GM18505 (cell line): ENCODE results near the gene CHMP4B.

ENCODE experiments used
- ATAC-seq: cut with Tn5 transposase; IDR thresholded peaks from one replicate; pipeline ENCODE4 v1.9.1; 2021; ENCODE audit not compliant: unreplicated experiment
- POLR2A ChIP-seq: IDR thresholded peaks from 4 replicates; pipeline ENCODE4 v1.6.1; 2011; ENCODE audit warnings: borderline replicate concordance; ENCODE audit not compliant: insufficient read depth, insufficient read length; ENCODE audit errors: extremely low read depth

Gene CHMP4B

DNA sequence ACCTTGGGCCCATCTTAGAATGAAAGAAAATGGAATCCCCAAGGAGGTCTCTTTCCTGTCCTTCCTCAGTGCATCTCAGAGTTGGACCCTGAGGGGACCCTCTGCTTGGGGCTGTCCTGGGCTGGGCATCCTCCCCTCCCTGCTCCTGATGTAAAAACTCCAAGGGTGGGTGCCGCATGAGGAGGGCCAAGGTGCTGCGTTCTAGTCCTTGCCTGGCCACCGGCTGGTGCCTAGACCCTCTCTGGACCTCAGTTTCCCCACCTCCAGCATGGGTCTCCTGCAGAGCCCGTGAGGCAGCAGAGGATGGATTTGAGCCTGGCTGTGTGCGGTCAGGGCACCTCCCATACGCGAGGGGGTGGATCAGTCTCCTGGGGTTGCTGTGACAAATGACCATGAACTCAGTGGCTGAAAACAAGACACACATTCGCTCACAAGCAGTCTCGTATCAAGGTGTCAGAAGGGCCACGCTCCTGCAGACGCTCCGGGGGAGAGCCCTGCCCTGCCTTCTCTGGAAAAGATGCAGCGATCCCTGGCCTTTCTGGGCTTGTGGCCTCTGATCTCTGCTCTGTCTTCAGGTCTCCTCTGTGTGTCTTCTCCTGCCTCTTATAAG, 54.7 kb downstream of the CHMP4B start:
- no peak for TF ChIP-seq POLR2A
- ATAC-seq, result no peak

DNA sequence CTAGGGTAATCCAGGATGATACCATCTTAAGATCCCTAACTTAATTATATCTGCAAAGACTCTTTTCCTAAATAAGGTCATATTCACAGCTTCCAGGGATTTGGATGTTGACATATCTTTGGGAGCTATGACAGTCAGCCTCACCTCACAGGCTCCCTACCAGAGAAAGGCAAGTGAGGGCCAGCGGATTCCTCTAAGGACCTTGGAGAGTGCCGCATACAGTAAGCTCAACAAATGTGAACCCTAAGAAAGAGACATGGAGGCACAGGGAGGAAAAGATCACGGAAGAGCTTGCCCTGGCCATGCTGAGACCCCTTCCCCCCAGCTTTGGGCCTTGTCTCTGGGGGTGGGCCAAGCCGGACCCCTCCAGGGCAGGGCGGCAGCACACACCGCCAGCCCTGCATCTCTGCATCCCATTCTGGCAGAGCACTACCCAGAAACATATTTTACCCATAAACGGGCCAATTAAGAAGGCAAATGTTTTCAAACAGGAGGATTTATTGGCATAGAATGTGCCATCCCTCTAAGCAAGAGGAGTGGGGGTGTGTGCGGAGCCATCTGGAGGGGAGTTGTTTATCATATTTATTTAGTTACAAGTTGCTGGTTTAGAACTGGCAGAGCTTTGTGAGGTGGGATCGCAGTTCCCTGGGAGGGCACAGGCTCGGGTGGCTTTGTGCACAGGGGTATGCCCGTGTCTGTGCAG, 55.4 kb downstream of the CHMP4B start:
- no peak for ATAC-seq
- no peak for TF ChIP-seq POLR2A

DNA sequence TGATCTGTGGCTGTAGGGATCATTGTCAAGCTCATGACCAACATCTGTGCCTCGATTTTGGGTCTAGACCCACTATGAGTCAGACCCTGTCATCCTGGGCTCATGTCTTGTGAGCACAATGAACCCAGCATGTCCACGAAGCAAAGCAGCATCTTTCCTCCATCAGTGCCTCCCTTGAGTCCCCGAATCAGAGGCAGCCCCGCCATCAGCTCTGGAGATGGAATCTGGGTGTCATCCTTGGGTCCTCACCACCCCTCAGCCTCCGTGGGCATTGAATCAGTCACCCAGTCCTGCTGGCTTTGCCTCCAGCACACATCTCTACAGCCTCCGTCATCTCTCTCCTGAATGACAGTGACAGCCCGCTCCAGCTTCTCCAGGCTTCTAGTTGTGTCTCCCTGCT, 56.9 kb downstream of the CHMP4B start:
- no peak for TF ChIP-seq POLR2A
- no peak for ATAC-seq

DNA sequence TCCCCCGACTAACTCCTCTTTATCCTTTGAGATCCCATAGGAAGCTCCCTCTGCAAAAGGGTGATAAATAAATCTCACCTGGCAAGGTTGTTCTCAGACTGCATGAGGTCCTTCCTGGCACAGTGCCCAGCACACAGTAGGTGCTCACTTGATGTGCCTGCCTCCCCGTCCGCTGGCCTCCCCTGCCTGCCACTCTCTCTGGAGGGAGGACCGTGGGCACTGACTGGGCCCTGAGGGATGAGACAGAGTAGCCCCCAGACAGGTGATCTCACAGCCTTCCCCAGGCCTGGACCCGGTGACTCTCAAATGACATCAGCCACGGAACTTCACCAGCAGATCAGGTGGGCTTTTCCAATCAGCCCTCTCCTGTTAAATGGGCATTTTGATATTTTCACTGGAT, 57.4 kb downstream of the CHMP4B start:
- no peak for TF ChIP-seq POLR2A
- no peak for ATAC-seq

GRCh38 chr20:33869283-33869682, 58.1 kb downstream of the CHMP4B start:
- ATAC-seq, result no peak
- no peak for TF ChIP-seq POLR2A

DNA sequence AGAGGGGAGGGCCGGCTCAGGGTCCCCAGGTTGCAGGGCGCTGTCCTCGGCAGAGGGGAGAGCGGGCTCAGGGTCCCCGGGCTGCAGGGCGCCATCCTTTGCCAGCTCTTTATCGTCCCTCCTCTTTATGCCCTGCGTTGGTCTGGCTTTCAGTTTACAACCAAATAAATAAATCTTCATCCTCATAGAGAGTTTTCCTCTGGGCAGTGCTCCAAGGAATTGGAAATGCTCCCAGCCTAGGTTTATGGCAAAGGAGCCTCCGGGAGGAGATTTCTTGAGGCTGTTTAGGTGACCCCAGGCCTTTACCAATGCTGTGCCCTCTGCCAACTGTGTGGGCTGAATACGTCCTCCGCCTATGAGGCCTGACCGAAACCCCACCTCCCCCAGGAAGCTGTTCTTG, 60.2 kb downstream of the CHMP4B start:
- no peak for TF ChIP-seq POLR2A
- ATAC-seq, result no peak

DNA sequence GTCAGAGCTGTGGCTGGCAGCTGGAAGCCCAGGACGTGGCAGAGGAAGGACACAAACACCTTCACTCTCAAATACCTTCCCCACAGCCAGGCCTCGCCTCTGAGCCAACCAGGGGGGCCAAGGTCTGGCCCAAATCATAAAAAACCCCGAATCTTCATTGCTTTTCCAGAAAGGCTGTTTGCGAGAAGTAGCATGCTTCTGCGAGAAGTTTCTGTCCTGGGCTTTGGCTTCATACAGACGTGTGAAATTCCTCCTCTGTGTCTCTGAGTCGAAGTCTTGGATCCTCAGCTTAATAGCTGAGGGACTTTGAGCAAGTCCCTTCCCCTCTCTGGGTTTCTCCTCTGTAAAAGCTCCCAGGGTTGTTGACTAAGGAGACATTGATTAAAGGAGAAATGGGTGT, 63.0 kb downstream of the CHMP4B start:
- no peak for ATAC-seq
- TF ChIP-seq POLR2A, result no peak

DNA sequence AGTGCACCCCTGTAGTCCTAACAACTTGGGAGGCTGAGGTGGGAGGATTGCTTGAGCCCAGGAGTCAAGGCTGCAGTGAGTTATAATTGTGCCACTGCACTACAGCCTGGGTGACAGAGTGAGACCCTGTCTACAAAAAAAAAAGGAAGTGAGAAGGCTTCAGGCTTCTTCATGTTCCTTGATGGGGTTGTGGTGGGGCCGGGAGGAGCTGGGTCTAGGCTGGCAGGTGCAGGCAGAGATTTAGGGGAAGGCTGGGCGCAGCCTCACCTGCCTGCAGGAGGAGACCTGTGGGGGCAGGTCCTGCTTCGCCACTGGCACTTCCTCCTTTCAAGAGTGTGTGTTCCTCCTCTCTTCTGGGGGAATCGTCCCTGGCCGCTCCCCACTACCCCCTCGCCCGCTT, 63.9 kb downstream of the CHMP4B start:
- ATAC-seq, result peak; percentile 71
- TF ChIP-seq POLR2A, result no peak

DNA sequence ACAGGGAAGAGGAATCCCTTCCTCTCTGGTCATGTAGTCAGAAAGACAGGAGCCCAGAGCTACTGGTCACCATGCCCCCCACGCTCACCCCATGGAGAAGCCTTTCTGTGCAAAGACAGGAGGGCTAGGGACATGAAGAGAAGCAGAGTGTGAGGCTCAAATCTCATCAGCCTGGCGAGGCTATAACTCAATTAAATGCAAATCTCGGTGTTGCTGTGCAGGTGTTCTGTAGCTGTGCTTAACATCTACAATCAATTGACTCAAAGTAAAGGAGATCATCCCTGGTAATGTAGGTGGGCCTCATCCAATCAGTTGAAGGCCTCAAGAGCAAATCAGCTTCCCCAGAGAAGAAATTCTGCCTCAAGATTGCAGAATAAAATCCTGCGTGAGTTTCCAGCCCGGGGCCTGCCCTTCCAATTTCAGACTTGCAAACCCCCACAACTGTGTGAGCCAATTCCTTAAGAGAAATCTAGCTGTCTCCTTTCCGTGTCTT, 64.4 kb downstream of the CHMP4B start:
- no peak for TF ChIP-seq POLR2A

DNA sequence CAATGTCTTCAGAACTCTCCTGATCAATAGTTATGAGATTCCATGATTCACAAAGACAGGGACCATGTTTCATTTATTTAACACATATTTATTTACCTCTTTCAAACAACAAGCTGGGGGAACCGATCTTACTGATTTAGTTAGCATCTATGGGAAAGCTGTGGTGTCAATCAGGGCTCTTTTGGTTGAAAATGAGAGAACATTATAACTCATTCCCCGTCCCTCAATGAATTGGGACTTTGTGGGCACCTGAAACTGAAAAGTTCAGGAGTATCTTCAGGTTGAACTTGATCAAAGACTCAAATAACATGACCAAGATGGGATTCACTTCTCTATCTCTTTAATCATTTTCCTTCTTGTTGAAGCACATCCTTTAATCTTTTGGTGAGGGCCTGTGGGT, 67.4 kb downstream of the CHMP4B start:
- TF ChIP-seq POLR2A, result no peak
- no peak for ATAC-seq

More for the DNA sequence above, 64.4 kb downstream of the CHMP4B start:
- no peak for ATAC-seq

DNA sequence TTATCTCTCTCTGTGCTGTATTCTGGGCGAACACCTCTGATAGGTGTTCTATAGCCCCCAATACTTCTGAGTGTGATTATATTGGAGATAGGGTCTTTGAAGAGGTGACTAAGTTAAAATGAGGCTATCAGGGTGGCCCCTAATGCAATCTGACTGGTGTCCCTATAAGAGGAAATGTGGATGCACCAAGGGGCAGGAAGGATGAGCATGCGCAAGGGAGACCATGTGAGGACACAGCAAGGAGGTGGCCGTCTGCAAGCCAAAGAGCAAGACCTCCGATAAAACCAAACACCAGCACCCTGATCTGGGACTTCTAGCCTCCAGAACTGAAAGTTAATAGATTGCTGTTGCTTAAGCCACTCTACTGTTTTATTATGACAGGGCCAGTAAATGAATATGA, 69.2 kb downstream of the CHMP4B start:
- TF ChIP-seq POLR2A, result no peak
- ATAC-seq, result no peak

DNA sequence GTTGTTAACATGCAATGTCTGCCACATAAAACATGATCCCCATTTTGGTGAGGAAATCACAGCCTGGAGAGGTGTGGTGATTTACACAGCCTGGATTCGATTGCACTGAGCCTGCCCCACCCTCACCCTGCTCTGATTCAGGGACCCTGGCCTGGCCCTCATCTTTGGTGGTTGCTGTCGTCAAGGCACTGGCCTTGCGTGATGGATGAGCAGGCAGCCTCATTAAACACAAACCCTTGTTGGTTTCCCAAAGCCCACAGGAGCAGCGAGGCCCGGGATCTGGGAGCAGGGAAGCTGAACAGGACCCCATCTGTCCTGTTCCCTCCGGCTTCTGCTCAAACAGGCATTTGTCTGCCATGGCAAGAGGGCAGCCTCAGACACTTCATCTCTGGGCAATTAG, 70.8 kb downstream of the CHMP4B start:
- ATAC-seq, result no peak
- TF ChIP-seq POLR2A, result no peak

DNA sequence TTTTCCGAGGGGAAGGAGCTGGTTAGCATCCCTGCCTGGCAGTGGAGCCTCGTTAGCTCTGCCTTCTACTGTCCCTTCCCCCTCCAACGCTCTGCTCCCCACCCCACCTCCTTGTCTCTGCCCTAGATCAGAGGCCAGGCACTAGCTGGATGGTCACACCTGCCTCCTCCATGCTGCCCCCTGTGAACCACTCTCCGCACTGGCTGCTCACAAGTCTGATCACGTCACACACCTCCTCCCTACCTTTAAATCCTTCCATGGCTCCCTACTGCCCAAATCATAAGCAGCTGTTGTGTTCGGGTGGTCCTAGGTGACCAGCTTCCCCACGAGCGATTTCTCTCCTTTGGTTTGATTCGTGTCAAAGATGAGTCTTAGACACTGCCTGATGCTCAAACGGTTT, 71.3 kb downstream of the CHMP4B start:
- ATAC-seq, result no peak
- no peak for TF ChIP-seq POLR2A

GRCh38 chr20:33883164-33883563, 72.0 kb downstream of the CHMP4B start:
- peak; percentile 69 for ATAC-seq
- TF ChIP-seq POLR2A, result no peak
